SIG-M5 treated with dmso at 0.1 percent for 504 hours (cell line): ENCODE results near the gene ZFAND6.
"Not testable (repeated sequence)": the region's sequence is repeated elsewhere in the genome, so short reads cannot be mapped to it uniquely, and the experiment has no call there.

ENCODE experiments used
- DNase-seq: peaks from one replicate; lab custom pipeline; 2025; ENCODE audit not compliant: unreplicated experiment; lab: John Stamatoyannopoulos, UW

The ZFAND6 gene

DNA sequence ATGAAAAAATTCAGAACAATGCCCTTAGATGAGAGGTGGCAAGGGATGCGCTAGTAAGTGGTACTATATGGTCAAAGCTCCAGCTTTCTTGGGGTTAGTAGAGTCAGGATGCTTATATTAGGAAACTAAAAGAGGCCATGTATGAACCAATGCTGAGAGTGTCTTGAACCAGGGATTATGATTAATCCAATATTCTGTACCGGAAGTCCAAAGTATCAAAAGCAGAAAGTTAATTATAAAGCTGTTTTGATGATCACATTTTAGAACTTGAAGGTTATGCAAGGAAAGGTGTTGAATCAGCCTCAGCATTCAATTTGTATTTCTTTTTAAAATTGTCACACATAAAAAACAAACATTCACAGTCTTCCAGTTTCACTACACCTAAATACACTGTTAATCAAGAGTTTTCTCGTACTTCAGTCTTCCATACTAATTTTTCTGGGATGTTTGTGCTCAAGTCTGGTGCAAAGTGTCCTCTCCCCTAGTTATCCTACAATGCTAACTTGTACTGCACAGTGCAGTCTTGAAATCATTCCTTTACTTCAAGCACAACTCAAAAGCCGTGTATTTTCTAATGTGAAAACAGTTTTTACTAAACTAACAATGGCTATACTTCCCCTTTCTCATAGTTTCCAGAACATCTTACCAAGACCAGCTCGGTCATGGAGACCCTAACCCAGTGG, 82.6 kb downstream of the ZFAND6 start:
- no peak for DNase-seq

- no peak for DNase-seq
Observed at GRCh38 chr15:80142646-80143045, 83.2 kb downstream of the ZFAND6 start.

- DNase-seq, result no peak
Observed at GRCh38 chr15:80151148-80151547, 91.7 kb downstream of the ZFAND6 start.

DNA sequence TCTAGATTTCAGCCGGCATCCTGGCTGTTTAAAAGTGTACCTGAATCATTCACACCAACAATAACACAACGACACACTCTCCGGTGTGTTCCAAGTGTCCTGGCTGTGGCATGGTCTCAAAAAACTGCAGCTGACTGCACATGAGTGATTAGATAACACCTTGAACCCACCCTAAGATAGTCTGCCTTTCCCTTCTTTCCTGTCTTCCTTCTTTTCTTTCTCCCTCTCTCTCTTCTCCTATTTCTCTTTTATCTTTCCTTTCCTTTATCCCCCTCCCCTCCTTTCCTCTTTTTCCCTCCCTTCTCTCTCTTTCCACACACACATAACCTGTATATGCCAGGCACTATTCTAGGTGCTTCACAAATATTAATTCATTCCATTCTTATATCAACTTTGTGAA, 92.1 kb downstream of the ZFAND6 start:
- no peak for DNase-seq

DNA sequence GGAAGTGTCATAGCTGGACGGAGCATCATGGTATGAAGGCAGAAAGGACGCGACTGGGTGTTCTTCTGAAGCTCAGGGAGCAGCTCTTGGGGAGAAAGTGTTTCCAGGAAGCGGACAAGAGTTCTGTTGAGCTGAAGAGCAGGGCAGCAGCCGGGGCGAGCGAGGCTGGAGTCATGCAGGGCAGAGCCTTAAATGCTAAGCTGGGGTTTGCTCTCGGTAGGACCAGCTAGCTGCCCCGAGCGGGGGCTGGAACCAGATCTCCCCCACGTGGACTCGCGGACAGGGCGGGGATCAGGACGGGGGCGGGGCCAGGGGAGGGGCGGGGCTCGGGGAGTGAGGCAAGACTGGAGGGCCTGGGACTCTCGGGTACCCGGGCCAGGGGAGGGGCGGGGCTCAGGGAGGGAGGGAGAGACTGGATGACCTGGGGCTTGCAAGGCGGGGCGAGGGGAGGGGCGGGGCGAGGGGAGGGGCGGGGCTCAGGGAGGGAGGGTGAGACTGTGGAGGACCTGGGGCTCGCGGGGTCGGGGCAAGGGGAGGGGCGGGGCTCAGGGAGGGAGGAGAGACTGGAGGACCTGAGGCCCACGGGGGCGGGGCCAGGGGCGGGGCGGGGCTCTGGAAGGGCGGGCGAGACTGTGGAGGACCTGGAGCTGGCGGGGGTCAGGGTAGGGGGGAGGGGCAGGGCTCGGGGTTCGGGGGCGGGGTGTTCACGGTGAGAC, 92.9 kb downstream of the ZFAND6 start:
- peak; percentile 87 for DNase-seq

DNA sequence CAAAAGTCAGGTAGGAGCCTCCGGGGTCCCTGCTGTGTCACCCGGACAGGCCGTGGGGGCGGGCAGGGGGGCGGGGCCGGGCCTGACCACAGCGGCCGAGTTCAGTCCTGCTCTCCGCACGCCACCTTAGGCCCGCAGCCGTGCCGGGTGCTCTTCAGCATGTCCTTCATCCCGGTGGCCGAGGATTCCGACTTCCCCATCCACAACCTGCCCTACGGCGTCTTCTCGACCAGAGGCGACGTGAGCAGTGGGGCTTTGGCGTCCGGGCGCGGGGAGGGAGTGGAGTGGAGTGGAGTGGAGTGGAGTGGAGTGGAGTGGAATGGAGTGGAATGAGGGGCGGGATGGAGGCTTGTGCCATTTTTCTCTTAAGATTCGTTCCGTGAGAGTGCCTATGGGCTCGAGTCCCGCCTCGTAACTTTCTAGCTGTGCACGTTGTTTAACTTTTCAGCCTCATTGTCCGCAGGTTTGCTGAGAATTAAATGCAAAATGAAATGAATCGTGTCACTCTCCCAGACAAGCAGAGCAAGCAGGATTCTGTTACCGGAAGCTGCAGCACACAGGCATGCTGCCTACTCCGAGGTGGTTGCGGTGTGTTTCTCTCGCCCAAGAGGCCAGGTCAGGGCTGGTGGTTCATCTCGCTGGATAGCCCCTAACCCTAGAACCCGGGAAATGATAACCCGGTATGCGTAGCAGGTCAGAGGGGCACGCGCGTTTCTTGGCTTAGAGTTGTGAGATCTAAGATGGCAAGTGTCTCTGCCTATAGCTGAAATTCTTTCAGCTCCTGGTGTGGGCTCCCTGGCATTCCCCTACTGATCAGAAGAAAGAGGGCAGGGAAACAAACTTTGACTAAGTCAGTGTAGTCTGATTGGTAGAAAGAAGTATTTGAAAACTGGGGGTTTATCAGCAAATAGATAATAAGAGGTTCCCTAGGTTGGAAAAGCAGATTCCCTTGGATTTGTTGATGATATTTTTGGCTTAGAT, 93.7 kb downstream of the ZFAND6 start, which contains the start of gene FAH:
TSS of gene FAH (plus strand) at position 104 of the 981 bp plus-strand sequence. CDS start at position 160, 56 bp downstream.
- DNase-seq, result peak; percentile 53

- DNase-seq, result no peak
Observed at GRCh38 chr15:80153900-80154299, 94.4 kb downstream of the ZFAND6 start.

DNA sequence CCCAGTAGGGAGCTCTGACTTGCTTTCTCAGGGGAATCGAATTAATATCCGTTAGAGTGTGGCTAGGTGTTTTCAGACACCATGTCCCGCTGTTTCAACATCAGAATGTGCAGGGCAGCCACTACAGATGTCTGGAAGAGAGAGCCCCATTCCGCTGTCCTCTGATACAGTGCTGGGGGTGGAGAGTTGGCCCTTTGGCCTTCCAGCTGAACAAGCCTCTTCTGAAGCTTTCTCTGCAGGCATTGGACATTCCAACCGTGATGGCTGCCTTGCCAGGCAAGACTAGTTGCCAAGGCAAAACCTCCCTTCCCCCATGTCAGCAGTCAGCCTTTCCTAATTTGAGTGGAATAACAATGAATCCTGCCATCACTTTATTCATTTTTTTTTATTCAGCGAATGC, 94.9 kb downstream of the ZFAND6 start:
- no peak for DNase-seq

GRCh38 chr15:80155001-80155377, 95.5 kb downstream of the ZFAND6 start:
- no peak for DNase-seq

DNA sequence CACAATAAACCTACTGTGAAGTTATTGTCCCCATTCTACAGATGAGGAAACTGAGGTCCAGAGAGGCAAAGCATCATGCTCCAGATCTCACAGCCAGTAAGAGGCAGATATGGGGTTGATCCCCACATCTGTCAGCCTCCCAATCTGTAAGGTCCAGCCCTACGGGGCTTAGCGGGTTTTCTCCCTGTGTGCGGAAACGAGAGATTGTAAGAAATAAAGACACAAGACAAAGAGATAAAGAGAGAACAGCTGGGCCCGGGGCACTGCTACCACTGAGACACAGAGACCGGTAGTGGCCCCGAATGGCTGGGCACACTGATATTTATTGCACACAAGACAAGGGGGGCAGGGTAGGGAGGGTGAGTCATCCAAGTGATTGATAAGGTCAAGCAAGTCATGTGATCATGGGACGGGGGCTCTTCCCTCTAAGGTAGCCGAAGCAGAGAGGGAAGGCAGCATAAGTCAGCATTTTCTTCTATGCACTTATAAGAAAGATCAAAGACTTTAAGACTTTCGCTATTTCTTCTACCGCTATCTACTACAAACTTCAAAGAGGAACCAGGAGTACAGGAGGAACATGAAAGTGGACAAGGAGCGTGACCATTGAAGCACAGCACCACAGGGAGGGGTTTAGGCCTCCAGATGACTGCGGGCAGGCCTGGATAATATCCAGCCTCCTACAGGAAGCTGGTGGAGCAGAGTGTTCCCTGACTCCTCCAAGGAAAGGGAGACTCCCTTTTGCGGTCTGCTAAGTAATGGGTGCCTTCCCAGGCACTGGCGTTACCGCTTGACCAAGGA, 96.1 kb downstream of the ZFAND6 start:
- DNase-seq, result not testable (repeated sequence)

GRCh38 chr15:80156176-80156720, 96.8 kb downstream of the ZFAND6 start:
- no peak for DNase-seq

GRCh38 chr15:80157215-80157614, 97.7 kb downstream of the ZFAND6 start:
- no peak for DNase-seq

DNA sequence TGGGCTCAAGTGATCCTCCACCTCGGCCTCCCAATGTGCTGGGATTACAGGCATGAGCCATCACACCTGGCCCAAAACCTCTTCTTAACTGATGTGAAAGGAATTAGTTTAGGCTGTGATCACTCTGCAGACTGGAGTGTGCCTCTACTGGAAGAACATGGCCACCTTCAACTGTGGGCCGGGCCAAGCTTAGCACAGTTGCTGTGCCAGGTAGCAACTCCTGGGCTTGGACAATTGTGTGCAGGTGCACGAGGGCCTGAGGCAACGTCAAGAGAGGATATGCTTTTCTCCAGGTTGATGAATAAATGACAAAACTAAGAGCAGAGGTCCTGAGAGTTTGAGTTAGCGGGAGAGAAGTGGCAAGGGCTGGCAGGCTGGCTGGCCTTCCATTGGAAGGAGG, 99.8 kb downstream of the ZFAND6 start:
- no peak for DNase-seq

DNA sequence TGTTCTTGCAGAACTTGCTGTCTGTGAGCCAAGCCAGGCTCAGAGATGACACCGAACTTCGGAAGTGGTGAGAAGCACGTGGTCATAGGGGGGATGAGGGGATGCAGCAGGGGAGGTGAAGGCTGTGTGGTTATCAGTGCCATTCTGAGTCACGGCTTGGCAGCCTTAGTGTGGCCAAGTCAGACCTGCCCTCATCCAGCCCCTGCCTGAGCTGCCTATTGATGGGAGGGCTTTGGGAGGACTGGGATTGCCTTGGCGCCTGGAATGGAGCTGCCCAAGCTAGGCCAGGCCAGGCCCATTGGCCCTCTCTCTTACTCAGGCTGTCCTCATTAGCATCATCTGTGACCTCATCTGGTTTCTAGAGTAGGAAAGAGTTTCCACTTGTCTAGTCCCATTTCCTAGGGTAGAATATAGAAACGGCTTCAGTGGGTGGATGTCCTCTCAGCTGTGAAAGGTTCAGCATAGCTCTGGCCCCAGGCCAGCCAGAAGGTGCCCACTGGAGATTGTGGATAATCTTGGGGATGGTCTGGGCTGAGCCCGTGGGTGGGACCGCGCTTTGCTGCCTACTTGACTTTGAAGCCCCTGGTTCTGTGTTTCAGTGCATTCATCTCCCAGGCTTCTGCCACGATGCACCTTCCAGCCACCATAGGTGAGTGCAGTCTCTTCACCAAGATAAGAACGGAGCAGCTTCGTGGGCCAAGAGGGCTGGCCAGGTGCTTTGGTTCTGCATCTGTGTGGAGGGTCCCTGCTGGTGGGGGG, 100.5 kb downstream of the ZFAND6 start:
- DNase-seq, result no peak

- DNase-seq, result peak; percentile 95
Observed at GRCh38 chr15:80160570-80161156, 101.2 kb downstream of the ZFAND6 start.

DNA sequence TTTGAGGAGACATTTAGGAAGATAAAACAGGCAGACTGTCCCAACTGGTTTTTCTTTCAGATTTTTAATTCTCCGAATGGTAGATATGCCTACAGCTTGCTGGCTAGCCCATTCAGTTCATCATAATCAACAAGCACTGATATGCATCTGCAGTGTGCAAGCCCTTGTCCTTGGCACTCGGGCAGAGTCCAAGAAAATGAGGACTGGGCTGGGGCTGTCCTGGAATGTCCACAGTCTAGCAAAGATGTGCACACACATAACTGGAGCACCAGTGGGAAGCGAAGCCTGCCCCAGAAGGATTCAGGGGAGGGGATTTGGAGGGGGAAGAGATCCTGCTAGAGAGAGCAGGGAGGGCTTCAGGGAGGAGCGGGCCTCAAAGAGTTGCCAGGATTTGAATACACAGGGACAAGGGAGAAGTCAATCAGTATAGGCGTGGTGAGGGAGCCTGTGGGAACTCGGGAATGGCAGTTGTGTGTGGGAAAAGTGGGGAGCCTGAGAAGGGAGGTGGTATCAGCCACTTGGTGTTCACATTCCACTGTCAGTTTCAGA, 102.1 kb downstream of the ZFAND6 start:
- DNase-seq, result no peak

- no peak for DNase-seq
Observed at GRCh38 chr15:80162059-80162554, 102.6 kb downstream of the ZFAND6 start.

DNA sequence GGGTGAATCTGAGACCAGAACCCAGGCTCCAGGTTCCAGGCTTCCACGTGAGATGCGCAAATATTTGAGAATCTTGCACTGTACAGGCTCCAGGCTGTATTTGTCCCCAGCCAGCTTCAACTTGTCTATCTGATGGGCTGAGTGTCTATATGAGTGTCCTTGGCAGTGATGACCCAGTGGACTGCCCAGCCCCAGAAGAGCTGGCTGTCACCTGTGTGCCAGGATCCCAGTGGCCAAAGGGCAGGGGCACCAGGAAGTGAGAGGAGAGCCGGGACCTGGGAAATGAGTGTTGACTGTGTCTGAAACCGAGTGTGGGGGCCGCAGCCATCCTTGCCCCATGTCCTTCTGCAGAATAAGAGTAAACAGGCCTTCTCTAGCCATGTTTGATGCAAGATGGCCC, 103.7 kb downstream of the ZFAND6 start:
- no peak for DNase-seq

DNA sequence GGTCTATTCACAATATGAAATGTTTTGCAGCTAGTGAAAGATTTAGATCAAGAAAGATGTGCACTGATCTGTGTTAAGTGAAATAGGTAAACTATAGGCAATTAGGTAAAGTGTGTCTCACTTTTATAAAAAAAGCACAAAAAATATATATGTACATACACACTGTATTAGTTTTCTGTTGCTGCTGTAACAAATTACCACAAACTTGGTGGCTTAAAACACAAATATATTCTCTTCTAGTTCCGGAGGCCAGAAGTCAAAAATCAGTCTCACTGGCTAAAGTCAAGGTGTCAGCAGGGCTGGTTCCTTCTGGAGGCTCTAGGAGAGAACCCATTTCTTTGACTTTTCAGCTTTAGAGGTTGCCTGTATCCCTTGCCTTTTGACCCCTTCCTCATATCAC, 104.4 kb downstream of the ZFAND6 start:
- no peak for DNase-seq
